Epithelial cell of prostate (primary cell): ENCODE measurements around the gene COPS4.
"Not testable (repeated sequence)": the region's sequence is repeated elsewhere in the genome, so short reads cannot be mapped to it uniquely, and the experiment has no call there.

Experiments used
- DNase-seq: peaks from one replicate; pipeline ENCODE4 v3.0.0-alpha.2; 2011; ENCODE audit warnings: low read depth, low spot score
- H3K27ac ChIP-seq: fragments of 450-650 bp; 2 replicates; pipeline ENCODE4 v1.5.1; 2017; ENCODE audit warnings: mild to moderate bottlenecking

COPS4 gene

GRCh38 chr4:83034630-83035494 lies at the start of gene COPS4:
COPS4 (plus strand) TSS chr4:83035183; CDS start chr4:83035225, 42 bp downstream.
- DNase-seq: peak; percentile 99
- peak within 1 kb of the TSS; percentile 94 for H3K27ac ChIP-seq

GRCh38 chr4:82987519-82987918 lies 47.5 kb upstream of the COPS4 start:
- not testable (repeated sequence) for DNase-seq, H3K27ac ChIP-seq

DNA sequence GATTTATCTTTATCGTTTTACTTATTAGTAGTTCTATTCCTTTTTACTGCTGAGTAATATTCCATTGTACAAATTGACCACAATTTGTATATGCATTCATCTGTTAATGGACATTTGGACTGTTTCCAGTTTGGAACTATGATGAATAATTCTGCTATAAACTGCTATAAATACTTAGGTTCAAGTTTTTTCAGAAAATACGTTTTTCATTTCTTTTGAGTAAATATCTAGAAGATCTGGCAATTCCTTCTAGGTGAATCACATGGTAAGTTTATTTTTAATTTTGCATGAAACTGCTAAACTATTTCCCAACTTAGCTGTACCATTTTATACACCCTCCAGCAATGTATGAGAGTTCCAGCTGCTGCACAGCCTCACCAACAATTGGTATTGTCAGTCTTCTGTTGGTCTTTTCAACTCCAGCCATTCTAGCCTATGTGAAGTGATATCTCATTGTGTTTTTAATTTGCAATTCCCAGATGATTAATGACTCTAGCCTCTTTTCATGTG lies 46.6 kb upstream of the COPS4 start:
- DNase-seq: no peak
- H3K27ac ChIP-seq: no peak overlapping the region

GRCh38 chr4:82989575-82990429 lies 45.2 kb upstream of the COPS4 start:
- no peak for DNase-seq
- H3K27ac ChIP-seq: no peak overlapping the region

DNA sequence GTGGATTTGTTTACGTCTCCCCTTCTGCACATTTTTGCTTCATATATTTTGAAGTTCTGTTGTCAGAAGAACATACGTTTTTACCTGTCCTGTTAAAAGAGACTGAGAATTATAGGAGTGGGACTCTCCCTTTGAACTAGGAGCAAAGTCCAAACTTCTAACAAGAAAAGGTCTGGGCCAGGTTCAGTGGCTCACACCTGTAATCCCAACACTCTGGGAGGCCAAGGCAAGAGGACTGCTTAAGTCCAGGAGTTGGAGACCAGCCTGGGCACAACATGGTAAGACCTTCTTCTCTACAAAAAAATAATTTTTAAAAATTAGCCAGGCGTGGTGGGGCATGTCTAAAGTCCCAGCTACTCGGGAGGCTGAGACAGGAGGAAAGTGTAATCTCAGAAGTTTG lies 40.1 kb upstream of the COPS4 start:
- no peak overlapping the region for H3K27ac ChIP-seq
- DNase-seq: no peak

- no peak overlapping the region for H3K27ac ChIP-seq
- DNase-seq: no peak
Observed at GRCh38 chr4:82998898-82999297, 36.1 kb upstream of the COPS4 start.

- no peak for DNase-seq
- no peak overlapping the region for H3K27ac ChIP-seq
Observed at GRCh38 chr4:83002329-83002728, 32.7 kb upstream of the COPS4 start.

GRCh38 chr4:83003044-83003791 lies 31.8 kb upstream of the COPS4 start:
- DNase-seq: not testable (repeated sequence)

DNA sequence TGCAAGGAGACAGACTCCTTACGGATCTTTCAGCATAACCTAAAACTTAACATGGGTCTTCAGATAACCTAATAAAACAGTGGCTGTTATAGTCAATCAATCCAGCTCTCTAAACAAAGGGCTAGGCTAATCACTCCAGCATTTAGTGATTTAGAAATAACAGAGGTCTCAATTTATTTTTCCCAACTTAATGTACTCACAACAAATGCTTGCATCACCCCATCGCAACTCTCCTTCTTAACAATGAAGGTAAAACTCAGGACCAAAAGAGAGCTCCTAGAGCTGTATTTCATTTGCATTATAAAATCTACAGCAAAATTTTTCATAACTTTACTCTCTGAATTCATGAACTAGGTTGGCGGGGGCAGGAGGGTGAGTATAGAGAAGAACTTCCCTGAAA lies 25.5 kb upstream of the COPS4 start:
- DNase-seq: no peak

More at GRCh38 chr4:83003044-83003791, 31.8 kb upstream of the COPS4 start:
- H3K27ac ChIP-seq: not testable (repeated sequence)

GRCh38 chr4:83010111-83010521 lies 24.9 kb upstream of the COPS4 start:
- DNase-seq: no peak
- peak overlapping the region; percentile 74 for H3K27ac ChIP-seq

More for the DNA sequence above, 25.5 kb upstream of the COPS4 start:
- peak overlapping the region; percentile 74 for H3K27ac ChIP-seq

- no peak for DNase-seq
- H3K27ac ChIP-seq: peak within 1 kb of the TSS; percentile 74
Observed at GRCh38 chr4:83010522-83011318, 24.3 kb upstream of the COPS4 start, which contains the start of gene LIN54. LIN54 (minus strand) TSS chr4:83010823; CDS start chr4:82984844, 25,979 bp downstream.

DNA sequence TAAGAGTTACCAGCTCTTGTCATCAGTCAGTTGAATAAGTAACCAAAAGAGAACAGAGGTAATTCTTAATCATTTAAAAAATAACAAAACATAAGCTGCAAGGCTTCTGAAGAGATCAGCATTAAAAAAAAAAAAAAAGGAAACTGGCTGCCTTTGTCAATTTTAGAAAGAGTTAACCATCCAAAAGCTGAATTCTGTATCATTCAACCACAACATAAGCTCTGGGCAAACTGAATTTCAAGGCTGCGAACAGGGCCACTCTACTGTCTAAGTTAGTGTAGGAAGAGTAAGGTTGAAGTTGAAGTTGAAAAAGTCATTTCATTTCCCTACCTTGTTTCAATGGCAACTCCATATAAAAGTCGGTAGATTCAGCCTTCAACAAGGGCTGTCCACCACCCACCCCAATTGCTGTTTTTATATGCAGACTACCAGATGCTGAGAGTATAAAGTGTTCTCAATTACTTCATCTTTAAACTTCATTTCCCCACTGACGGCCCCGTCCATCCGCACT lies 23.2 kb upstream of the COPS4 start:
- H3K27ac ChIP-seq: peak overlapping the region; percentile 74
- DNase-seq: no peak

- H3K27ac ChIP-seq: peak overlapping the region; percentile 74
- DNase-seq: no peak
Observed at GRCh38 chr4:83012200-83012686, 22.7 kb upstream of the COPS4 start.

- DNase-seq: peak; percentile 85
- H3K27ac ChIP-seq: peak overlapping the region; percentile 74
Observed at GRCh38 chr4:83012687-83013419, 22.1 kb upstream of the COPS4 start.

DNA sequence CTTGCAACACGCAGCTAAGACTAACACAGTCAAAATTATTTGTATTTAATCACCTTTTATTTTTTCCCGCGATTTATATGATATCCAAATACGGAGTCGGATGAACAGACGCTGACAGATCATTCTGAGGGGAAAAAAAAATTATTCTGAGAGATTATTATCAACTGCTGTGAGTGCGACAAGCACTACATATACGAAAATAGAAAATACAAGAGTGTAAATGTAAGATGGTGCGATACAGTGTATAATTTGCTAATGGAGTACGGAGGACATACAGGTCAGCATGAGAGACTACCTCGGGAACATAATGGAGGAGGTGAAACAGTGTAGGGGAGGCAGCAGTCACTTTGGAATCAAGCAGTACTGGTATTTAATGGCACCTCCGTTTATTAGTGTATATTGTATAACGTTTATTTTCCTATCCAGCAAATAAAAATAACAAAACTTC lies 21.5 kb upstream of the COPS4 start:
- H3K27ac ChIP-seq: peak overlapping the region; percentile 74
- DNase-seq: no peak

DNA sequence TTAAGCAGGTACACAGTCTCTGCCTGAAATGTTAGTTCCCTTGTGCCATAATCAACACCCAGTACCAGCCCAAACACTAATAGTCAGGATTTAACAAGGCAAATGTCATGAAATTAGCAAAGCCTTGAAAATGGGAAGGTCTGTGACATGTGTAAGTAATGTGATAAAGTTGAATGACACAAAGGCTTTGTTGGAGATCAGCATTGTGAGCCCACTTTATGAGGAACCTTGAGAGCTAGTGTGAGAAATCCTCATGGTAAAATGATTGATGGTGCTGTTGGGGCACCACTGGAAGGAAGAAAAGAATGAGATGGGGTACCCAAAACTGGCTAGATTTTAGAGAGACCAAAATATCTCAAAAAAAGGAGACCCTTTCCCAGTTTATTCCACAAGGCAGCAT lies 21.1 kb upstream of the COPS4 start:
- DNase-seq: no peak
- peak overlapping the region; percentile 74 for H3K27ac ChIP-seq

- H3K27ac ChIP-seq: no peak overlapping the region
- no peak for DNase-seq
Observed at GRCh38 chr4:83019794-83020494, 15.0 kb upstream of the COPS4 start.
